T-cell (primary cell): ENCODE data around the gene CDK5R2. TPM values are rescaled to one million over a fixed set of nuclear protein-coding genes. Genes with fewer than 3 reads are reported as not detected.
A peak's percentile ranks its signal among the peaks of the same experiment; 100 is the strongest.

Experiments
- ATAC-seq, 4 experiments: fragments of 200-7000 bp in 3 of 4; fragments of 150-1000 bp in 1 of 4; cut with Tn5 transposase; replicated peaks in 1 of 4; 1 replicate in 3 of 4; 2 replicates in 1 of 4; pipeline ENCODE4 v1.10.0; 2021; ENCODE audit warnings: moderate library complexity in 3 of 4, mild to moderate bottlenecking in 2 of 4, moderate number of reproducible peaks in 1 of 4
- CTCF ChIA-PET, 2 donors: fragments of 300-600 bp; sonication (Branson Sonifier 250); formaldehyde crosslinking; loops; one replicate each; lab custom pipeline; 2022; ENCODE audit warnings: antibody characterized with exemption in 2 of 2; lab: Charles Lee
- POLR2A ChIA-PET, 2 donors: fragments of 300-600 bp; sonication (Branson Sonifier 250); formaldehyde crosslinking; loops; one replicate each; lab custom pipeline; 2022; ENCODE audit warnings: antibody characterized with exemption in 2 of 2; lab: Charles Lee
- DNase-seq, 35 experiments: peaks; one replicate each; pipeline versions ENCODE4 v3.0.0 to v3.0.0-alpha.2; 2013 to 2023
- H3K27ac ChIP-seq: one replicate; pipeline ENCODE4 v1.5.1; 2013; ENCODE audit warnings: low read length
- H3K27me3 ChIP-seq, 2 experiments: replicated peaks in 1 of 2; 1 replicate in 1 of 2; 2 replicates in 1 of 2; pipeline versions ENCODE4 v1.6.1 to v1.7.0; 2013; ENCODE audit warnings: low read length in 1 of 2, mixed read lengths in 1 of 2; ENCODE audit not compliant: control insufficient read depth in 2 of 2, insufficient read depth in 2 of 2; ENCODE audit errors: extremely low read depth in 1 of 2
- H3K36me3 ChIP-seq, 2 donors: 1 replicate in 1 of 2; 2 replicates in 1 of 2; pipeline versions ENCODE4 v1.6.1 to v1.7.0; 2013; ENCODE audit warnings: low read length in 1 of 2; ENCODE audit not compliant: control insufficient read depth in 2 of 2, insufficient read depth in 1 of 2; ENCODE audit errors: extremely low read depth in 1 of 2
- H3K4me1 ChIP-seq, 2 experiments: 1 replicate in 1 of 2; 2 replicates in 1 of 2; pipeline versions ENCODE4 v1.6.1 to v1.7.0; 2013; ENCODE audit warnings: low read length in 2 of 2, mixed read lengths in 1 of 2; ENCODE audit not compliant: insufficient read depth in 2 of 2, control insufficient read depth in 1 of 2; ENCODE audit errors: extremely low read depth in 1 of 2
- H3K4me3 ChIP-seq, 2 donors: 1 replicate in 1 of 2; 2 replicates in 1 of 2; pipeline versions ENCODE4 v1.5.1 to v1.7.0; 2013; ENCODE audit warnings: mild to moderate bottlenecking in 2 of 2, low read length in 1 of 2, moderate library complexity in 1 of 2; ENCODE audit not compliant: control insufficient read depth in 1 of 2; ENCODE audit errors: extremely low read depth in 1 of 2
- H3K9me3 ChIP-seq: 2 replicates; pipeline ENCODE4 v1.7.0; 2013
- H3K27ac Mint-ChIP-seq, 2 donors: one replicate each; pipeline ENCODE4 v1.8.0; 2020 to 2021; ENCODE audit warnings: mild to moderate bottlenecking in 2 of 2, mixed read lengths in 2 of 2
- H3K27me3 Mint-ChIP-seq, 2 donors: one replicate each; pipeline ENCODE4 v1.8.0; 2021 to 2022; ENCODE audit warnings: mixed read lengths in 2 of 2
- H3K36me3 Mint-ChIP-seq: one replicate; pipeline ENCODE4 v1.8.0; 2021; ENCODE audit warnings: mixed read lengths
- H3K4me1 Mint-ChIP-seq, 3 donors: one replicate each; pipeline ENCODE4 v1.8.0; 2020 to 2022; ENCODE audit warnings: mixed read lengths in 3 of 3, mild to moderate bottlenecking in 1 of 3
- H3K4me3 Mint-ChIP-seq, 3 donors: one replicate each; pipeline ENCODE4 v1.8.0; 2020 to 2022; ENCODE audit warnings: mild to moderate bottlenecking in 3 of 3, mixed read lengths in 3 of 3, moderate library complexity in 3 of 3
- H3K9me3 Mint-ChIP-seq, 3 donors: one replicate each; pipeline ENCODE4 v1.8.0; 2020 to 2022; ENCODE audit warnings: mixed read lengths in 3 of 3
- WGBS: methylation state at CpG from one replicate; pipeline ENCODE4 v1.1.5; 2013; ENCODE audit warnings: missing lambda C conversion rate; ENCODE audit not compliant: insufficient coverage; 5-methylcytosine and 5-hydroxymethylcytosine counted together
- total RNA-seq, 35 experiments: library from RNA in 6 of 35; stranded (reverse) in 6 of 35; fragments of 120-200 nt in 1 of 35; gene quantifications; one replicate each; pipeline versions ENCODE4 v1.2.1 to v1.2.4 and lab custom pipeline; 2013 to 2026

CDK5R2 gene
- not detected for total RNA-seq
- not detected for total RNA-seq (2013)
- total RNA-seq (lab: John Stamatoyannopoulos, UW), result 0 to 0.12 (median 0) reads per million in 29 experiments

- CTCF ChIA-PET, result interaction anchor here (0.6 to 0.7 kb wide), 3 partner anchors 14 to 61 kb away, joined by 3 to 15 read pairs (median 4); no protein-coding TSS in a partner anchor
- Mint-ChIP-seq H3K36me3 (no peaks in the 10 kb centered on the region), H3K27me3 (peaks cover 63 to 81% of the 10 kb centered on the region in 2 donors), H3K9me3 (peaks cover 0 to 4% (median 0%) of the 10 kb centered on the region in 3 donors), H3K4me1 (peaks cover 11 to 28% (median 18%) of the 10 kb centered on the region in 3 donors), H3K27ac (no peak within 1 kb of the TSS), H3K4me3 (peak within 1 kb of the TSS; percentile 58 to 68 (median 59))
- Histone ChIP-seq H3K4me3 (peak within 1 kb of the TSS in 1 of 2 donors; percentile 15), H3K36me3 (no peaks in the 10 kb centered on the region), H3K4me1 (peaks cover 0 to 36% of the 10 kb centered on the region in 2 experiments), H3K27ac (no peak within 1 kb of the TSS), H3K27me3 (peaks cover 19 to 68% of the 10 kb centered on the region in 2 experiments), H3K9me3 (no peaks in the 10 kb centered on the region)
- DNase-seq, result peak in 30 of 35 experiments; percentile 24 to 72 (median 40)
- ATAC-seq, result peak; percentile 73 to 88 (median 80)
- 0% methylated on average over 21 of the region's 37 CpGs for WGBS
- POLR2A ChIA-PET, result no interaction called here
Observed at GRCh38 chr2:218959141-218959731, at the start of gene CDK5R2. TSS of gene CDK5R2 (plus strand) at chr2:218959666. CDS start at chr2:218959821, 155 bp downstream.

- peaks cover 10 to 14% (median 11%) of the 10 kb centered on the region in 3 donors for H3K4me1 Mint-ChIP-seq
- DNase-seq, result no peak
- no peak overlapping the region for H3K4me3 Mint-ChIP-seq
- Histone ChIP-seq H3K27me3 (peaks cover 0 to 25% of the 10 kb centered on the region in 2 experiments), H3K36me3 (no peaks in the 10 kb centered on the region), H3K4me3 (no peak overlapping the region), H3K4me1 (peaks cover 3 to 13% of the 10 kb centered on the region in 2 experiments), H3K9me3 (no peaks in the 10 kb centered on the region), H3K27ac (no peak overlapping the region)
- CTCF ChIA-PET, result interaction anchor here (0.6 to 2.0 kb wide), 3 partner anchors 13 to 34 kb away, joined by 3 to 10 read pairs (median 3); no protein-coding TSS in a partner anchor
- ATAC-seq, result no peak
- 88% methylated on average over 1 of the region's 6 CpGs for WGBS
- H3K27ac Mint-ChIP-seq, result no peak overlapping the region
- peaks cover 8 to 10% of the 10 kb centered on the region in 2 donors for H3K27me3 Mint-ChIP-seq
- no peaks in the 10 kb centered on the region for H3K9me3 Mint-ChIP-seq
- no peaks in the 10 kb centered on the region for H3K36me3 Mint-ChIP-seq
- POLR2A ChIA-PET, result no interaction called here
Observed at GRCh38 chr2:218910741-218911140, 48.7 kb upstream of the CDK5R2 start.

- WGBS, result no CpG with 5 or more reads among the region's 1 CpG
- Histone ChIP-seq H3K36me3 (no peaks in the 10 kb centered on the region), H3K4me3 (no peak overlapping the region), H3K27me3 (peaks cover 4 to 26% of the 10 kb centered on the region in 2 experiments), H3K27ac (no peak overlapping the region), H3K9me3 (no peaks in the 10 kb centered on the region), H3K4me1 (no peaks in the 10 kb centered on the region)
- ChIA-PET CTCF (no interaction called here), POLR2A (no interaction called here)
- no peaks in the 10 kb centered on the region for H3K4me1 Mint-ChIP-seq
- H3K36me3 Mint-ChIP-seq, result peaks cover 4% of the 10 kb centered on the region
- no peak overlapping the region for H3K4me3 Mint-ChIP-seq
- H3K9me3 Mint-ChIP-seq, result peaks cover 0 to 8% (median 4%) of the 10 kb centered on the region in 3 donors
- DNase-seq (no peak), ATAC-seq (no peak)
- H3K27me3 Mint-ChIP-seq, result peaks cover 41 to 45% of the 10 kb centered on the region in 2 donors
- no peak overlapping the region for H3K27ac Mint-ChIP-seq
Observed at GRCh38 chr2:218920504-218920903, 39.0 kb upstream of the CDK5R2 start.

- Histone ChIP-seq H3K27ac (no peak overlapping the region), H3K27me3 (peaks cover 2 to 16% of the 10 kb centered on the region in 2 experiments), H3K36me3 (no peaks in the 10 kb centered on the region), H3K4me3 (no peak overlapping the region), H3K9me3 (no peaks in the 10 kb centered on the region), H3K4me1 (no peaks in the 10 kb centered on the region)
- ChIA-PET CTCF (no interaction called here), POLR2A (no interaction called here)
- H3K4me3 Mint-ChIP-seq, result no peak overlapping the region
- 60% methylated on average over 1 of the region's 2 CpGs for WGBS
- peaks cover 0 to 8% (median 4%) of the 10 kb centered on the region in 3 donors for H3K9me3 Mint-ChIP-seq
- no peak for ATAC-seq
- H3K4me1 Mint-ChIP-seq, result no peaks in the 10 kb centered on the region
- DNase-seq, result no peak
- H3K27me3 Mint-ChIP-seq, result peaks cover 53 to 58% of the 10 kb centered on the region in 2 donors
- H3K36me3 Mint-ChIP-seq, result peaks cover 4% of the 10 kb centered on the region
- H3K27ac Mint-ChIP-seq, result no peak overlapping the region
Observed at GRCh38 chr2:218924757-218925156, 34.7 kb upstream of the CDK5R2 start.

GRCh38 chr2:218925434-218925833 lies 34.0 kb upstream of the CDK5R2 start:
- no peak for DNase-seq
- no peaks in the 10 kb centered on the region for H3K4me1 ChIP-seq
- no peaks in the 10 kb centered on the region for H3K36me3 ChIP-seq
- Mint-ChIP-seq H3K27ac (no peak overlapping the region), H3K4me1 (no peaks in the 10 kb centered on the region), H3K9me3 (peaks cover 0 to 8% (median 4%) of the 10 kb centered on the region in 3 donors), H3K36me3 (peaks cover 4% of the 10 kb centered on the region), H3K4me3 (no peak overlapping the region), H3K27me3 (peaks cover 52 to 53% of the 10 kb centered on the region in 2 donors)
- ATAC-seq, result no peak
- H3K27ac ChIP-seq, result no peak overlapping the region
- ChIA-PET CTCF (interaction anchor here in 1 of 2 donors (0.5 to 0.6 kb wide), 2 partner anchors 59 to 566 kb away, joined by 3 to 4 read pairs; no protein-coding TSS in a partner anchor), POLR2A (no interaction called here)
- 100% methylated on average over 1 of the region's 2 CpGs for WGBS
- no peaks in the 10 kb centered on the region for H3K9me3 ChIP-seq
- H3K4me3 ChIP-seq, result no peak overlapping the region
- peaks cover 2 to 16% of the 10 kb centered on the region in 2 experiments for H3K27me3 ChIP-seq

- CTCF ChIA-PET, result no interaction called here
- Mint-ChIP-seq H3K4me3 (no peak overlapping the region), H3K9me3 (peaks cover 0 to 8% (median 4%) of the 10 kb centered on the region in 3 donors), H3K36me3 (peaks cover 4% of the 10 kb centered on the region), H3K27me3 (peaks cover 40 to 41% of the 10 kb centered on the region in 2 donors), H3K27ac (no peak overlapping the region), H3K4me1 (no peaks in the 10 kb centered on the region)
- Histone ChIP-seq H3K4me3 (no peak overlapping the region), H3K27me3 (peaks cover 0 to 14% of the 10 kb centered on the region in 2 experiments), H3K27ac (no peak overlapping the region), H3K9me3 (no peaks in the 10 kb centered on the region), H3K4me1 (no peaks in the 10 kb centered on the region), H3K36me3 (no peaks in the 10 kb centered on the region)
- POLR2A ChIA-PET, result no interaction called here
- WGBS, result 100% methylated on average over 1 of the region's 2 CpGs
- DNase-seq (no peak), ATAC-seq (no peak)
Observed at GRCh38 chr2:218927422-218927821, 32.0 kb upstream of the CDK5R2 start.
